ENCODE measurements around the gene SOX10.

DNA sequence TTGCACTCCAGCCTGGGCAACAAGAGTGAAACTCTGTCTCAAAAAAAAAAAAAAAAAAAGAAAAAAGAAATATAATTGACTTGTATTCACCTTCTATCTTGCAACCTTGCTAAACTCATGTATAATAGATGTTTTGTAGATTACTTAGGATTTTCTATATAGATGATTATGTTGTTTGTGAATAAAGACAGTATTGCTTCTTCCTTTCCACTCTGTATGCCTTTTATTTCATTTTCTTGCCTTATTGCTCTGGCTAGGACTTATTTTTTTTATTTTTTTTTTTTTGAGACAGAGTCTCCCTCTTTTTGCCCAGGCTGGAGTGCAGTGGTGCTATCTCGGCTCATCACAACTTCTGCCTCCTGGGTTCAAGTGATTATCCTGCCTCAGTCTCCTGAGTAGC is 29.7 kb upstream of the SOX10 start:
- TF ChIP-seq, protein P1, sequence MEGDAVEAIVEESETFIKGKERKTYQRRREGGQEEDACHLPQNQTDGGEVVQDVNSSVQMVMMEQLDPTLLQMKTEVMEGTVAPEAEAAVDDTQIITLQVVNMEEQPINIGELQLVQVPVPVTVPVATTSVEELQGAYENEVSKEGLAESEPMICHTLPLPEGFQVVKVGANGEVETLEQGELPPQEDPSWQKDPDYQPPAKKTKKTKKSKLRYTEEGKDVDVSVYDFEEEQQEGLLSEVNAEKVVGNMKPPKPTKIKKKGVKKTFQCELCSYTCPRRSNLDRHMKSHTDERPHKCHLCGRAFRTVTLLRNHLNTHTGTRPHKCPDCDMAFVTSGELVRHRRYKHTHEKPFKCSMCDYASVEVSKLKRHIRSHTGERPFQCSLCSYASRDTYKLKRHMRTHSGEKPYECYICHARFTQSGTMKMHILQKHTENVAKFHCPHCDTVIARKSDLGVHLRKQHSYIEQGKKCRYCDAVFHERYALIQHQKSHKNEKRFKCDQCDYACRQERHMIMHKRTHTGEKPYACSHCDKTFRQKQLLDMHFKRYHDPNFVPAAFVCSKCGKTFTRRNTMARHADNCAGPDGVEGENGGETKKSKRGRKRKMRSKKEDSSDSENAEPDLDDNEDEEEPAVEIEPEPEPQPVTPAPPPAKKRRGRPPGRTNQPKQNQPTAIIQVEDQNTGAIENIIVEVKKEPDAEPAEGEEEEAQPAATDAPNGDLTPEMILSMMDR (IDR thresholded peaks at IDR 0.05; ENCODE audit: insufficient read depth, low read depth, low read length) = no peak
- TF ChIP-seq EZH2 (IDR thresholded peaks at IDR 0.05; ENCODE audit: insufficient read depth, low read length) = no peak

Measured in astrocyte (in vitro differentiated cells and primary cell).